ENCODE data around the gene BCAR3.

The BCAR3 gene

DNA sequence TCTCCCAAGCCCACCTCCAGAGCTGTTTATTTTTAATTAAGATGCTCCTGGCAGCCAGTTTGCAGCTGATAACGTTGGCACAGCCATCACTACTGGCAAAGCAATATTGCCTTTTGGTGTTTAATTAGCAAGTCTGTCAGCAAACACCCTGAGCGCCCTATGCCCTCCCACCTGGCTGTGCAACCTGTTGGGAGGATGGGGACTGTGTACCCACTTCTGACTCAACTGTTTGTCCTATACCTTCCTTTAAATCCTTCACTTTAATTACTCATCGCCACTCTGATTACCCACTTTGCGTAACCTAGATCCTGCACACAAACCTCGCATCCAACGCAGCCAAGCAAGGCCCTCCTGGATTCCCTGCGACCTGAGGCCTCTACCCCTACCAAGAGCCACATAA lies 67.1 kb downstream of the BCAR3 start:
- ATAC-seq, result no peak

DNA sequence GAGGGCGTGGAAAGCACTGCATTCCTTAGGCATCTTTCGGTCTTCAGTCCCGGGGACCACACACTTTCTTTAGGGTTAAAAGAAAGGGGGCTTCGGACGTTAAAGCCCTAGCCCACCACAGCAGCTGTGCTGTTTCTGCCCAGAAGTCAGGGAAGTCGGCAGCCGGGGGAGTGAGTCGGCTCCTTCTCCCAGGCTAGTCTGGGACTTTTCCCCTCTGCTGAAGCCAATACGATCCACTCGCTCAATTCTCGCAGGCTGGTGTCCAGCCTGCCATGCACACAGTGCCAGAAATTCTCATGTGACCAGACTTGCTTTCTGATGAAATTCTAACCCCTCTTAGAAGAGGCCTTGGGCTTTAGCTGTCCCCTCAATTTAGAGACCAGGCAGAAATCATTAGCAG lies 67.7 kb downstream of the BCAR3 start:
- ATAC-seq, result no peak

DNA sequence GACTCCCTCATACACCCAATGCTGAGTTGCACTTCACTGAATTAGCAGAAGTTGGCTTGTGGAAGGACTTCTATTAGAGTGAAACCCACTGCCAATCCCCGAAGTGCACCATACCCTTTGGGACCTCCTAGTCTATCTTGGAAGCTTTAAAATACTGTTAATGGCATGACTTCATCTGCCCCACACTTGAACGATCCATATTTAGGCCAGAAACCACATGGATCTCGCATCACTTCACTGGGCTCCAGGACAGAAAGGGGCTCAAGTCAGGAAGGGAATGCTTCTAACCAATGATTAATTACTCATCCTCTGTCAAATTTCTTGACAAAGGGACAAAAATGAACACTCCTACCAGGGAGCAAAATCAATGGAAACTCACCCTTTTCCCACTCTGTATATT lies 69.1 kb downstream of the BCAR3 start:
- ATAC-seq, result no peak

GRCh38 chr1:93611668-93612067 lies 70.0 kb downstream of the BCAR3 start:
- no peak for ATAC-seq

- no peak for ATAC-seq
Observed at GRCh38 chr1:93609536-93609935, 72.1 kb downstream of the BCAR3 start.

DNA sequence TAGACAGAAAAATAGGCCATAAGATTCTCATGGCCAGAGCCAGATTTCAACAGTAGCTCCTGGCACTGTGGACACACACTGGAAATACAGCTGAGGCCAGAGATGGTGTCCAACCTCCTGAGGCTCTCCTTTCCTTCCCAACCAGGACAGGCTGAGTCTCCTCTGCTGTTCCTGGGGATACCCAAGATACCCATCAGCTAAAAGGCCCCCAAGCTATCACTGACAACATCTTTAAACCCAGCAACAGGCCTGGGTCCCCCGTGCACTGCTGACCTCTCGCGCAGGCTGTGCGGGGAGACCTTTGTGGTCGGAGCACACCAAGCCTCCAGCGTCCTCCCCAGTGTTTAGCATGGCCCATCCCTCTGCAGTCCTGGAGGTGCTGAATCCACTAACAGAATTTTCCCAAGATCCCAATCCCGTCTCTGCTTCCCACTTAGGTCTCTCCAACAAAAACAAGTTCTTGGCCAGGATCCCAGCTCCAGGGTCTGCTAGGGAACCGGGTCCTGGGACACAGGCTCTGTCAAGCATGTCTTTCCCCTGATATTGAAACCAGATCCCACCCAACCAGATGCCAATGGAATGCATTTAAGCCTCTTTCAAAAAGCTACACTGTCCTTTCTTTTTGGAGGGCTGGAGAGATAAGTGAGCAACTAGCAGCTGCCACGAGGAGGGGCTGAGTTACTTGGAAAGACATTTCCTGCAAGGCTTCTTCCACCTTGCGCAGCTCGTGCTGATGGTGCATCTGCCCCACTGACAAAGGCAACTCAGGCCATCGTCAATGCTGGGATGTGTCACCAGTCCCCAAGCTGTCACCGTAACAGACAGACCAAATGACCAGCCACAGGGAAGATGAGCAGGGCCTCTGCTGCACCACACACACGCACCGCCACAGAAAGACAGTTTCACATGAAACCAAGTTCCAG lies 73.2 kb downstream of the BCAR3 start:
- ATAC-seq, result peak; percentile 15 to 22

DNA sequence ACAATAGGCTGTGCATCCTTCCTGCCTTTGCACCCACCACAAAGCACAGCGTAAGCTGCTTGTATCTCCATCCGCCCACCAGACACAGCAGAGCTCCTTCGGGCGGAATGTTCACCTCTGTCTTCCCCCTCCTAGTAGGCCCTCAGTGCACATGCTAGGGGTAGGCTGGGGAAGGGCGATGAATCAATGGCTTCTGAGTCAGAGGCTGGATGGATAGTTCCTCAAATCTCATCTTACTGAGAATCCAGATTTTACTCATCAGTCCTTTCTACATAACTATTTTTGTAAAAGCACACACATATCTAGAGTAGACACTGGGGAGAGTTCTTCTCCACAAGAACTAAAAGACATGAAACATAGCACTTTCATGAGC lies 73.8 kb downstream of the BCAR3 start:
- peak; percentile 90 to 91 for ATAC-seq

- peak in 1 of 2 donors; percentile 12 for ATAC-seq
Observed at GRCh38 chr1:93605812-93606512, 75.7 kb downstream of the BCAR3 start.

DNA sequence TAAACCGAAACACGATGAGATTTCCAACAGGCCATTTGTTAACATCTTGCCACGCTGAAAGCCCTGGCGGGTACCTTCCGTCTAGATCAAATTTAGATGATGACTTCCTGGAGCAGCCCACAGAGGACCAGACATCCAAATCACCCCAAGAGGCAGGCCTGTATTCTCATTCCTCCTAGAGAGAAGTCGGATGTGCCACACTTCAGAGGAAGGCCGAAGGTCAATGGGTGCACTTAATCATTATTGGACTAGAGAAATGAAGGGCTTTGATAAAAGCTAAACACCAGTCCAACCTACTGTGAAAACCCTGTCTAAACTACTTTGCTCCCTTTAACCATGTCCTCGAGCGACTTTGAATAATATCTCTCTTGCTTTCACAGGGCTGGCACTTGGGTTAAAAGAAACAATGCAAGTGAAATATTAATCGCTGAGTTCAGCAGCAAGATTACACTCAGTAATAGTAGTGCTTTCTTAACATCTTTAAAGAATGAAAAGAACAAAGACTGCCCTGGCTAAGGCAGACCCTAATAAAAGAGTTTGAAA lies 76.5 kb downstream of the BCAR3 start:
- ATAC-seq, result no peak

DNA sequence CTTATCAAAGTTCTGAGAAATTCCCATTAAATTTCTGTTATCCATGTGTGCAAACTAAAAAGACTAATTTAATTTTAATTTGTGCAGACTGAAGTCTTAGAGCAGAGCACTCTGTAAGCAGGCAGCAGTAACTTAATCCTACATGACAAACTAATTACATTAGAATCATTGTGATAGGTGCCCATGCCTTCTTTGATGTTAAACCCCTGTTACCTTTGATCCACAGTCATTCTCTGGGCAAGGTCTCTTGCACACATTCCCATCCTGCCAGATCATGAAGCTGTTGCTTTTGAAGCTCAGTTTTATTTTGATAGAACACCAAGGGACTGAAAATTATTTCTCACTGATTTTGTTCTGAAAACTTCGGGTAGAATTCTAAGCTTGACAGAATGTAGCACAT lies 77.2 kb downstream of the BCAR3 start:
- no peak for ATAC-seq

GRCh38 chr1:93603601-93604000 lies 78.0 kb downstream of the BCAR3 start:
- no peak for ATAC-seq

- ATAC-seq, result no peak
Observed at GRCh38 chr1:93603106-93603505, 78.5 kb downstream of the BCAR3 start.

- ATAC-seq, result no peak
Observed at GRCh38 chr1:93602101-93602500, 79.5 kb downstream of the BCAR3 start.

- ATAC-seq, result no peak
Observed at GRCh38 chr1:93601686-93602085, 80.0 kb downstream of the BCAR3 start.

DNA sequence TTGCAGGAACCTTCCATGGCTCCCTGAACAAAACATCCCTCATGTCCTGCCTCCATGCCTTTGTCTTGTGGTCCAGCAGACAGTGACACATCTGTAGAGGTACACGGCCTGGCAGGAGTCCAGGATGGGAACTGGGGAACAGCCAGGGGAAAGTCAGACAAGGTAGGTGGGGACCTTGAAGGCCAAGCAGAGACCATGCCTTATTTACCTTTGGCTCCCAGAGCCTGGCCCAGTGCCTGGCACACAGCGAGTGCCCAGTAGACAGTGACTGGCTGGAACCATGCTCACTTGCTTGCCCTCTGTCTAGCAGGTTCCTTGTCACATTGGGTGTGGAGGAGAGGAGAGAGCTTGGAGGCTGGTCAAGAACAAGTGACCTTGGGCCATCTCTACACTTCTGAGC lies 81.0 kb downstream of the BCAR3 start:
- ATAC-seq, result no peak

GRCh38 chr1:93599479-93599878 lies 82.2 kb downstream of the BCAR3 start:
- ATAC-seq, result no peak

DNA sequence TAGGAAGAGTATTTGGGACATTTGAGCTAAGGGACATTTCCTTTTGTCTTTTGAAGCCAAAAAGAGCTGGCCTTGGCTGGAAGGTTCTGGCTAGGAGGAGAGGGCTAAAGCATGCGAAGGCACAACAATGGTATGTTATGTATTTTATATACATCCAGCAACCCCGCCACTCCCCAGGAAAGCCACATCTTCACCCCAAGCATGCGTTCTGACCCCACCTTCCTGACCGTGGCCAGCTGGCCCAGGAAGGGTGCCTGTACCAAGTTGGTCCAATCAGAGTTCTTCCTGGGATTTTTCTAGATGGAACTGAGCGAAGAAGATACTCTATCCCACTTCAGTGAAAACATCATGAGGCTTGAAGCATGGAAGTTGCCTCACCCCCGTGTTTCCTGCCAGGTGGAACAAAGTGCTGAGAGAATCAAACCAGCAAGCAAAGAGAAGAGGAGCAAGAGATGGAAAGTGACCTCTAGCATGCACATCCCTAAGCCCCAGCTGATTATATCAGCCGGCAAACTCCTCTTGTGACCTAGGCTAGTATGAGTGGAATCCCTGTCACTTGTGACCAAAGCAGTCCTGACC lies 82.7 kb downstream of the BCAR3 start:
- no peak for ATAC-seq

- ATAC-seq, result no peak
Observed at GRCh38 chr1:93598396-93598795, 83.2 kb downstream of the BCAR3 start.

GRCh38 chr1:93597709-93598108 lies 83.9 kb downstream of the BCAR3 start:
- no peak for ATAC-seq

DNA sequence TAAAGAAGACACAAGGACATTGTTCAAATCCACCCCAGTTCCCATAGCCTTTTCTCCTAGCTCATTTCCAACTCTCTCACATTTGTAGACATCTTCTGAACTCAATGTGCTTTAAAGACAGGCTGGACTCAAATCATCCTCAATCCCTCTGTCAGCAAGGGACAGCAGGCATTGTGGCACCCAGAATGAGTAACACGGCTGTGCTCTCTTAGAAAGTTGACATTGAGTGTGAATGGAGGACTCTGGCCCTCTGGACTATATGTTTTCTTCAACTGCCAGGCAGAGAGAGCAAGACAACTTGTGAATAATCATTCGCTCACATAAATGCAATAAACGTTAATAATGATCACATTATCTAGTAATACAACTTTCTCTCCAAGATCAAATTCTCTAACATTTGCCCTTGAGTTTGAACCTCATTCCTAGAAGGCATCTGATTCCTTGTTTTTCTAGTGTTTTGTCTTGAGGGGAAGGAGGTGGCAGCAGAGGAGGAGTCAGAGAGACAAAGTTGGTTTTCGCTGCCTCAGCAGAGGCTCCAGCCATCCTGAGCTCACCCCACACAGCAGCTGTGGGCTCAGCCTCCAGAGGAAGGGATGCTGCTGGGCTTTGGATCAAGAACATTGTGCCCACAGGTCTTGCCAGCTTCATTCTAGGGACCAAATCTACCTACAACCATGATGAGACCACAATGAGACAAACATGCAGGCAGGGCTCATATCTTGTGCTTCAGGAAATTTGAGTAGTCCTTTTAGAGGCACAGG lies 85.1 kb downstream of the BCAR3 start:
- ATAC-seq, result no peak

- ATAC-seq, result no peak
Observed at GRCh38 chr1:93595743-93596142, 85.9 kb downstream of the BCAR3 start.

GRCh38 chr1:93595266-93595665 lies 86.4 kb downstream of the BCAR3 start:
- ATAC-seq, result no peak

DNA sequence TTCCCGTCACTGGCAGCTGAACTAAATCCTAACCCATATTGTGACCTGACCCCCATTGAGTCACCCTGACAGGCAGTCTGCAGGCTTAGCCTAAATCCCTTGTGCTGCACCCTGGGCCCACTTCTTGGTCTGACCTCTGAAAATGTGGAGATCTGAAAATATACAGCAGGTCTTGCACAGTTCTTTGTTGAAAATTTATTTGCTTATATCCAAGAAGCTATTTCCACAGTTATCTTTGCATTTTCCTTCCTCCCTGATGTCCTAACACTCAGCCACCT lies 87.1 kb downstream of the BCAR3 start:
- ATAC-seq, result no peak

Measured in activated CD4-positive, CD25-positive, alpha-beta regulatory T cell treated with anti-CD3 and anti-CD28 coated beads, Interleukin-2, amount 50 U/mL, for 24 hours (primary cell).